ENCODE data around the gene CHCHD10. TPM values are rescaled to one million over a fixed set of nuclear protein-coding genes. Genes with fewer than 3 reads are reported as not detected.

Gene CHCHD10
- total and polyA plus RNA-seq, 2 donors from 2014 or later, result 190 to 1,445 TPM

GRCh38 chr22:23764899-23765881, 2.6 kb downstream of the CHCHD10 start:
- H3K4me1 ChIP-seq (ENCODE audit: control insufficient read depth in 2 of 3, insufficient read depth in 2 of 3, low read depth in 1 of 3, low read length in 3 of 3), result peaks cover 0 to 33% (median 8%) of the 10 kb centered on the region in 3 donors
- peaks cover 0 to 14% (median 0%) of the 10 kb centered on the region in 3 donors for H3K36me3 ChIP-seq (ENCODE audit: control insufficient read depth in 2 of 3, insufficient read depth in 3 of 3, low read length in 3 of 3)
- no peak for TF ChIP-seq CTCF (IDR thresholded peaks at IDR 0.05; ENCODE audit: borderline replicate concordance, extremely low read depth, insufficient read depth)
- peak overlapping the region in 2 of 3 donors; percentile 46 to 60 for H3K9ac ChIP-seq (ENCODE audit: low read length in 3 of 3)
- FAIRE-seq (no peak), DNase-seq (peak in 1 of 5 donors; percentile 37)
- H3K9me3 ChIP-seq (ENCODE audit: control insufficient read depth in 2 of 3, insufficient read depth in 1 of 3, low read length in 3 of 3), result no peaks in the 10 kb centered on the region
- no peak overlapping the region for H3K27ac ChIP-seq (ENCODE audit: low read depth in 2 of 2, low read length in 2 of 2)
- no peaks in the 10 kb centered on the region for H3K27me3 ChIP-seq (ENCODE audit: control insufficient read depth, insufficient read depth, low read length)
- H3K4me3 ChIP-seq (ENCODE audit: low read length in 3 of 3), result peak overlapping the region in 2 of 3 donors; percentile 17 to 85
- intact Hi-C loops (cut with DNase I), result no loop called here

GRCh38 chr22:23763954-23764353, 3.8 kb downstream of the CHCHD10 start:
- peak overlapping the region in 1 of 3 donors; percentile 26 for H3K9ac ChIP-seq (ENCODE audit: low read length in 3 of 3)
- intact Hi-C loops (cut with DNase I), result no loop called here

GRCh38 chr22:23763579-23763945, 4.2 kb downstream of the CHCHD10 start:
- Histone ChIP-seq H3K27me3 (ENCODE audit: control insufficient read depth, insufficient read depth, low read length) (no peaks in the 10 kb centered on the region), H3K4me3 (ENCODE audit: low read length in 3 of 3) (no peak overlapping the region), H3K27ac (ENCODE audit: low read depth in 2 of 2, low read length in 2 of 2) (no peak overlapping the region), H3K4me1 (ENCODE audit: control insufficient read depth in 2 of 3, insufficient read depth in 2 of 3, low read depth in 1 of 3, low read length in 3 of 3) (peaks cover 0 to 33% (median 8%) of the 10 kb centered on the region in 3 donors), H3K9me3 (ENCODE audit: control insufficient read depth in 2 of 3, insufficient read depth in 1 of 3, low read length in 3 of 3) (no peaks in the 10 kb centered on the region), H3K9ac (ENCODE audit: low read length in 3 of 3) (peak overlapping the region in 1 of 3 donors; percentile 12), H3K36me3 (ENCODE audit: control insufficient read depth in 2 of 3, insufficient read depth in 3 of 3, low read length in 3 of 3) (peaks cover 0 to 14% (median 0%) of the 10 kb centered on the region in 3 donors)
- intact Hi-C loops (cut with DNase I), result no loop called here
- no peak for TF ChIP-seq CTCF (IDR thresholded peaks at IDR 0.05; ENCODE audit: borderline replicate concordance, extremely low read depth, insufficient read depth)
- no peak for FAIRE-seq
- peak in 4 of 5 donors; percentile 66 to 77 (median 68) for DNase-seq

More at GRCh38 chr22:23763954-23764353, 3.8 kb downstream of the CHCHD10 start:
- TF ChIP-seq CTCF (IDR thresholded peaks at IDR 0.05; ENCODE audit: borderline replicate concordance, extremely low read depth, insufficient read depth), result no peak
- no peaks in the 10 kb centered on the region for H3K9me3 ChIP-seq (ENCODE audit: control insufficient read depth in 2 of 3, insufficient read depth in 1 of 3, low read length in 3 of 3)
- H3K4me3 ChIP-seq (ENCODE audit: low read length in 3 of 3), result no peak overlapping the region
- H3K27ac ChIP-seq (ENCODE audit: low read depth in 2 of 2, low read length in 2 of 2), result no peak overlapping the region
- no peaks in the 10 kb centered on the region for H3K27me3 ChIP-seq (ENCODE audit: control insufficient read depth, insufficient read depth, low read length)
- no peak for FAIRE-seq
- peak in 1 of 5 donors; percentile 52 for DNase-seq
- H3K36me3 ChIP-seq (ENCODE audit: control insufficient read depth in 2 of 3, insufficient read depth in 3 of 3, low read length in 3 of 3), result peaks cover 0 to 14% (median 0%) of the 10 kb centered on the region in 3 donors
- peaks cover 0 to 33% (median 8%) of the 10 kb centered on the region in 3 donors for H3K4me1 ChIP-seq (ENCODE audit: control insufficient read depth in 2 of 3, insufficient read depth in 2 of 3, low read depth in 1 of 3, low read length in 3 of 3)
